SHP77 treated with DMSO at 0.1 percent for 48 hours (cell line): ENCODE measurements around the gene TALDO1.
"Not testable (repeated sequence)": the region's sequence is repeated elsewhere in the genome, so short reads cannot be mapped to it uniquely, and the experiment has no call there.

Experiments
- DNase-seq: peaks from one replicate; lab custom pipeline; 2025; lab: John Stamatoyannopoulos, UW

Gene TALDO1

GRCh38 chr11:737366-737765, 9.9 kb upstream of the TALDO1 start:
- DNase-seq = no peak

DNA sequence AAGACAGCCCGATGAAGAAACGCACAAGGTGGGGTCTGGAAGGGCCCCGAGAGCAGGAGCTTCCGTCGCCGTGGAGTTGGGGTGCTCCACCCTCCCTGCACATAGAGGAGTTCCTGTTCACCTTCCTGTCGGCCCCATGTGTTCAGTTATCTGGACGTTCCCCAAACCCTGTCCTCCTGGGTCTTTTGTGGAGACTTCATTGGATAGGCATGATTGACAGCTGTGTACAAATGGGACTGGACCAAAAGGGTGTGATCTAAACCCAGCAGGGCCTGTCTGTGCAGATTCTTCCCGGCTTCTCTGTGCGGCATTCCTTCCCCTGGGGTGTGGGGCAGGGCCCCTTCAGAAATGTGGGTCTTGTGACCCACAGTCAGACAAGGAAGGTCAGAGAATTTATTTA, 9.4 kb upstream of the TALDO1 start:
- not testable (repeated sequence) for DNase-seq

DNA sequence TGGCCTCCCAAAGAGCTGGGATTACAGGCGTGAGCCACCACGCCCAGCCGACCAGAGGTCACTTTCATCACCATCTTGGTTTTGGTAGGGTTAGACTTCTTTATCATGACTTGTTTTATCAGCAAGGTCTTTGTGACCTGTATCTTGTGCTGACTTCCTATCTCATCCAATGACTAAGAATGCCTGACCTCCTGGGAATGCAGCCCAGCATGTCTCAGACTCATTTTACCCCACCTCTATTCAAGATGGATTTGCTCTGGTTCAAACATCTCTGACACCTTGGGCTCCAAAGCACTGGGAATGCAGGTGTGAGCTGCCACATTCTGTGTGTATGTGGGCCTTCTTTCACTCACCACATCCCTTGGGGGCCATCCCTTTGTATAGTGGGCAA, 5.1 kb upstream of the TALDO1 start:
- DNase-seq = no peak

GRCh38 chr11:742571-743201, 4.6 kb upstream of the TALDO1 start:
- DNase-seq = no peak

- no peak for DNase-seq
Measured at GRCh38 chr11:745428-745827, 1.8 kb upstream of the TALDO1 start.

DNA sequence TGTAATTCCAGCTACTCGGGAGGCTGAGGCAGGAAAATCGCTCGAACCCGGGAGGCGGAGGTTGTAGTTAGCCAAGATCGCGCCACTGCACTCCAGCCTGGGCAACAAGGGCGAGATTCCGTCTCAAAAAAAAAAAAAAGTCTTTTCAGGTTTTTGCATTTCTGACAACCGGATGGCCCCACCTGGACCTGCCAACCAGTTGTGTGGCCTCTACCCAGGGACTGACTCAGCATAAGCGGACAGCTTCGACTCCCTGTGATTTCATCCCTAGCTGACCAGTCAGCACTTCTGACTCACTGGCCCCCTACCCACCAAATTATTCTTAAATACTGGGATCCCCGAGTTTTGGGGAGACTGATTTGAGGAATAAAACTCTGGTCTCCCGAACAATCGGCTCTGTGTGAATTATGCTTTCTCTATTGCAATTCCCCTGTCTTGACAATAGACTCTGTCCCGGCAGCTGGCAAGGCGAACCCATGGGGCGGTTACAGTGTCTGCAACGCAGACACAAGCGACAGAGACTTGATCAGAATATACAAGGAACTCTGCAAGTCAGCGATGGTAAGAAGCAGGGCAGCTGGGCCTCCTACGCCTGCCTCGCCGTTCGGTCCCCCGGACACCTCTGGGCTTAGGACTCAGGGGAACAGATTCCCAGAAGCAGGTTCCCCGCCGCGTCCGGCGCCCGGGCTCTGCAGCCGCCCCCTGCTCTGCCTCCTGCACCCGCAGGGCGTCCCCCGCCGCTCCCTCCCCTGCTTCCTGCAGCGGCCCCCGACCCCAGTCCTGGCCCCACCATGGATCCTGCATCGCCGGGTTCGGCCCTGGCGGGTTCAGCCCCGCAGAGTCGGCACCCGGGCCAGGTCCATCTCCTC, 741 bp upstream of the TALDO1 start:
- no peak for DNase-seq

DNA sequence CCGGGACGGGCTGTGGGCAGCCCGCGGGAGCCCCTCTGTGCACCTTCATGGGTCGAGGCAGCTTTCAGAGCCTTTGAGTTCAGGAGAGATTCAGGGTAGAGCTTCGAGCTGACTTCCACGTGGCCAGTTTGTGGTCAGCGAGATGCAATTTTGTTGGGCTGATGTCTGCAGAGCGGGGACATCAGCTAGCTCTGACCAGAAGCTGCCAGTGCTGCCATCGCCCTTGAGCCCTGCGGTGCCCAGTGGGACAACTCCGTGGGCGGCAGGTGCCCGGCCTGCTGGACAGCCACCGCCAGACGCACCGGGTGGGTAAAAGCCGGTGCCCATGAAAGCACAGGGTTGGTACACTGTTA, 719 bp downstream of the TALDO1 start:
- DNase-seq = no peak

- no peak for DNase-seq
Measured at GRCh38 chr11:749731-750130, 2.5 kb downstream of the TALDO1 start.

DNA sequence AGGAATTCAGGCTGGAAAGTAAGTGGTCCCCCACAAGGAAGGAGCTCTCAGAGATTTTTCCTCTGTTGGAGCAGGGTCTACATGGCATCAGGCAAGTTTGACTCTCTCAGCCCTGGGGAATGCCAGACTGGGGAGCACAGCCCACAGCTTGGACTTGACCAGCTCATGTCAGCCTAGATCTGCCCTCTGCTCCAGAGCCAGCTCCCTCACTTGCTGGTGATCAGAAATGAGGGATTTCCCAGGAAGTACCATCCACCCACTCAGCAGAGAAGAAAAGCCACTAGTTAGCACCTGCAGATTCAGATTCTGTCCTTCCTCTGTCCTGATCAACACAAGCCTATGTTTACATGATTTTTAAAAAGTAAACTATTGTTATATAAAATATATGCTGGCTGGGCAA, 13.0 kb downstream of the TALDO1 start:
- DNase-seq = no peak

- DNase-seq = no peak
Measured at GRCh38 chr11:761526-762108, 14.4 kb downstream of the TALDO1 start.

- DNase-seq = no peak
Measured at GRCh38 chr11:762421-763072, 15.3 kb downstream of the TALDO1 start.

DNA sequence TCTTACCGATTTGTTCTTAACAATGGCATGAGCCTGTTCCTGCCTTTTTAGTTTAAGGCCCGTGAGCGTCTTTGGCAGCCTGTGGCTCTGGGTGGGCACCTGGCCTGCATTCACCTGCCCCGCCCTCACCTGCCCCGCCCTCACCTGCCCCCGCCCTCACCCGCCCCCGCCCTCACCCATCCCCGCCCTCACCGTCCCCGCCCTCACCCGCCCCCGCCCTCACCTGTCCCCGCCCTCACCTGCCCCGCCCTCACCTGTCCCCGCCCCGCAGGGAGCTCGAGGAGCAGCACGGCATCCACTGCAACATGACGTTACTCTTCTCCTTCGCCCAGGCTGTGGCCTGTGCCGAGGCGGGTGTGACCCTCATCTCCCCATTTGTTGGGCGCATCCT, 15.8 kb downstream of the TALDO1 start:
- no peak for DNase-seq

GRCh38 chr11:763549-764321, 16.5 kb downstream of the TALDO1 start:
- DNase-seq = no peak

DNA sequence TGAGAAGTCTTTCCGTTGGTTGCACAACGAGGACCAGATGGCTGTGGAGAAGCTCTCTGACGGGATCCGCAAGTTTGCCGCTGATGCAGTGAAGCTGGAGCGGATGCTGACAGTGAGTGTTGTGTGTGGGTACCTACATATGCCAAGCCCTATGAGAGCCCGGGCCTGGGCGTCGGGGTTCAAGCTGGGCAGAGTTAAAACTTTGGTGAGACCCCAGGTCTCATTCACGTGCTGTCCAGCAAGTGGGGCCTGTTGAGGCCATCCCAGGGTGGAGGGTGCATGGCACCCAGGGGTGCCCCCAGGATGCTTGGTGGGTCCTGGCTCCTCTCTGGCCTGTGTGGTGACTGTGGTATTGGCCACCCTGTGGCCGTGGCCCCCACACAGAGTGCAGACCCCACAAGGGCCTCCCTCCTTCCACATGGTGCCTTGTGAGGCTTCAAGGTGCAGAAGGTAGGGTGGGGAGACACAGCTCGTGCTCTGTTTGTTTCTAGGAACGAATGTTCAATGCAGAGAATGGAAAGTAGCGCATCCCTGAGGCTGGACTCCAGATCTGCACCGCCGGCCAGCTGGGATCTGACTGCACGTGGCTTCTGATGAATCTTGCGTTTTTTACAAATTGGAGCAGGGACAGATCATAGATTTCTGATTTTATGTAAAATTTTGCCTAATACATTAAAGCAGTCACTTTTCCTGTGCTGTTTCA, 17.2 kb downstream of the TALDO1 start:
- DNase-seq = no peak

DNA sequence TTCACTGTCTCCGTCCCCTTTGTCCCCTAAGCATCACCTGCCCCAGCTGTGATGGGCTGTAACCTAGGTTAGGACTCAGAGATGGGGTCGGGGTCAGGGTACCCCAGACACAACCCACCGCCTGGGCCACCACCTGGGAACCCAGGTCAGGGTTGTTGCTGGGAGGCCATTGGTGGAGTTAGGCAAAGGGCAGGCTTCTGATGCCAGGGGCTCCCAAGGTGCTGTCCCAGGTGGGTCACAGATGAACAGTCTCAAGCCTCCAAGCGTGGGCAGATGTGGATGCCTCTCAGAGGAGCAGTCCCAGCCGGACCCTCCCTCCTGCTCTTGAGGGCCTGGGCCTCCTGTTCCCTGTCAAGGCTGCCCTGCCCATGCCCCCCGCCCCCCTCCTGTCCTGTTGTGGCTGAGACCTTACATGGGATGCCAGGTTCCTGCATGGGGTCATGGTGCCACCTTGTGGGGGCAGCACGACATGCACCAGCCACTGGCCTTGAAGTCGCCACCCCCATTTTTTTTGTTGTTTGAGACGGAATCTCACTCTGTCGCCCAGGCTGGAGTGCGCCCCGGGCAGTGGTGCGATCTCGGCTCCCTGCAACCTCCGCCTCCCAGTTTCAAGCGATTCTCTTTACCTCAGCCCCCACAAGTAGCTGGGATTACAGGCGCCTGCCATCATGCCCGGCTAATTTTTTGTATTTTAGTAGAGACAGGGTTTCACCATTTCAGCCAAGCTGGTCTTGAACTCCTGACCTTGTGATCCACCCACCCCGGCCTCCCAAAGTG, 17.9 kb downstream of the TALDO1 start:
- no peak for DNase-seq

DNA sequence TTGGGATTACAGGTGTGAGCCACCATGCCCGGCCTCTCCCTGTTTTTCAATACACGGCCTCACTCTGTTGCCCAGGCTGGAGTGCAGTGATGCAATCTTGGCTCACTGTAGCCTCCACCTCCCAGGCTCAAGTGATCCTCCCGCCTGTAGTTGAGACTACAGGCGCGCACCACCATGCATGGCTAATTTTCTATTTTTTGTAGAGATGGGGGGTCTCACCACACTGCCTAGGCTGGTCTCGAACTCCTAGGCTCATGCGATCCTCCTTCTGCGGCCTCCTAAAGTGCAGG, 18.5 kb downstream of the TALDO1 start:
- no peak for DNase-seq

DNA sequence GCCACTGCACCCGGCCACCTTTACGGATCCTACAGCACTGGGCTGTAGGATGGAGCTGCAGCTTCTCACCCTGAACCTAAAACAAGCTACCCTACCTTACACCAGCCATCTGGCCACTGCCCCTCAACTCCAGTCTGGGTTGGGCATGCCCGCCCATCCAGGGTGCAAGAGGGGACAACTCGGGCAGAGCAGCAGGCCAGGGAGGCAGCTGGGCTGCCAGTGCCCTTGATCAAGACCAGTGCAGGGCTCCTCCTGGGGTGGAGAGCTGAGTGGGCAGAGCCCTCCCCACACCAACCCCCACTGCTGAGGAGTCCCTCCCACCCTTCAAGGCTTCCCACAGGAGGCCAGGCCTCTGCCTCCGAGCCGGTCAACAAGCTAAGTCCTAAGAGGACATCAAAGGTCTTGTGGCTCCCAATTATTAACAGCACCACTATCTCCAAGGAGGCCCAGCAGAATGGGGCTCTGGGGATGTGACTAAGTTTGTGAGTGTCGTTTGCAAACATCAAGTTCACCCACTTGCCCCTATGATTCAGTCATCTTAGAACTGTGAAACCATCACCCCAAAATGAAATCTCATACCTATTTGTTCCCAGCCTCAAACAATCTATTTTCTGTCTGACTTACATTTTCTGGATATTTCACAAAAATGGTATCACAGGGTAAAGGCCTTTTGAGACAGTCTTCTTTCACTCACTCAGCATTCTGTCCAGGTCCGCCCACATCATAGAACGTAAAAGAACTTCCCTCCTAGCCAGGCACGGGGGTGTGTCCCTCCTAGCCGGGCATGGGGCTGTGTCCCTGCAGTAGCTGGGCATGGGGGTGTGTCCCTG, 19.1 kb downstream of the TALDO1 start:
- DNase-seq = no peak

- no peak for DNase-seq
Measured at GRCh38 chr11:766936-767210, 19.6 kb downstream of the TALDO1 start.

- no peak for DNase-seq
Measured at GRCh38 chr11:767238-767637, 20.0 kb downstream of the TALDO1 start.

DNA sequence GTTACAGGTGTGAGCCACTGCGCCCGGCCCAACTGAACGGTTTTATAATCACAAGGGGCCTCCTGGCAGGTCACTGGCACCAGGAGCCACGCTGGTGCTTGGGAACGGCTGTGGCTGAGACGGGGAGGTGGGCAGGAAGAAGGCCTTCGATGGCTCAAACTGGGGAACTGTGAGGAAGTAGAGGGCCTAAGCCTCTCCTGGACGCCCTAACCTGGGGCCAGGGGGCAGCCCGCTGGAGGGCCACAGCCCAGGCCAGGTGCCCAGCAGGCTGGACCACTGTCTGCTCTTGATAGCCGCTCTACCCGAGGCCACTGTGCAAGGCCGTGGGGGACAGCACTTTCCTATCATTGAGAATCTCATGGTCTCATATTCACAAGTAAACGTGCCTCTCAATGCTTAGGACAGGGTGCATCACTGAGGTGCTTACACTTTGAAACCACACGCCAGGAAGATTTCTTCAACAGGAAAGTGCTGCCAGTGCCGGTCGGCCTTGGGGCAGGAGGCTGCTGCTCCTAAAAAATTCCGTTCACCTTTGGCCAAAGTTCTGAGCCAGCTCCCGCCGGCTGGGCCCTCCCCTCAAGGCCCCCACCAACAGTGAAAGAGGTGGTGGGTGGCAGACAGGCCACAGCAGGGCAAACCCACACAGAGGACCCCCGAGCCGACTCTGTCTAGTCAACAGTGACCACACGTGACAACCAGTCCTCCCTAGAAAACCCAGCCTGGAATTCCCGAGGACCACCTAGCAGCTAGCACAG, 22.8 kb downstream of the TALDO1 start:
- DNase-seq = no peak
